ENCODE measurements around the gene EYA2. TPM values are rescaled to one million over a fixed set of nuclear protein-coding genes. Genes with fewer than 3 reads are reported as not detected.

The EYA2 gene
- total and polyA plus RNA-seq, 2 donors (not counting 3 experiments of a cell fraction or from before 2014, with no cell fraction given), result not detected

DNA sequence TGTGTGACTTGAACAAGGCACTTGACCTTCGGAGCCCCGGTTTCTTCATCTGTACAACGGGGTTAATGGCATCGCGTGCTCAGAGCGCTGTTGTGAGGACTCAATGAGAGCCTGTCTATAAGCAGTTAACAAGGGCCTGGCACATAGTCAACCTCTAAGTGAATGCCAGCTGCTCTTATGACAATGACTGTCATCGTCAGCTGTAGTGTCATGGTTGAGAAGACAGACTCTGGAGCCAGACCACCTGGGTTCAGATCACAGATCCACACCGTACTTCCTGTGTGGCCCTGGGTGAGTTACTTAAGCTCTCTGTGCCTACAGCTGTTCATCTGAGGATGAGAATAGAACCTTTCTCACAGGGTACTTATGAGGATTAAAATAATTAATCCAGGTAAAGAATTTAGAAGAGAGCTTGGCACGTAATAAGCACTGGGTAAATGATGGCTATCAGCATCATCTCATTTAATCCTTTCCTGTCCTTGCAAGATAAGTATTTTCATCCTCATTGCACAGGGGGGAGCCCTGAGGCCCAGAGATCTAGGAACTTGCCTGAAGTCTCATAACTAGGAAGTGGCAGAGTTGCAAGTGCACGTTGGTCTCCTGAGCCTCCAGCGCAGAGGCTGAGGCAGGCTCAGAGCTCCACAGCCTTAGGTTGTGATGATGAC lies 105.3 kb downstream of the EYA2 start:
- no peak overlapping the region for H3K27ac ChIP-seq (ENCODE audit: insufficient read depth, low read depth, low read length)
- no peak overlapping the region for H3K4me3 ChIP-seq (replicated peaks in 1 of 3; ENCODE audit: insufficient read depth in 1 of 3, low read depth in 1 of 3, low read length in 3 of 3)
- ChIA-PET CTCF (no interaction called here), POLR2A (no interaction called here)
- TF ChIP-seq JUN (IDR thresholded peaks at IDR 0.05; ENCODE audit: borderline replicate concordance, insufficient read depth, insufficient read length, low read depth), result no peak
- no peak for TF ChIP-seq POLR2A (IDR thresholded peaks at IDR 0.05; ENCODE audit: low read depth, low read length)
- TF ChIP-seq MYC (IDR thresholded peaks at IDR 0.05; ENCODE audit: low read depth, low read length), result no peak
- no peak for TF ChIP-seq EZH2 (IDR thresholded peaks at IDR 0.05; ENCODE audit: borderline replicate concordance, low read depth, low read length, severe bottlenecking)
- TF ChIP-seq, protein P1, sequence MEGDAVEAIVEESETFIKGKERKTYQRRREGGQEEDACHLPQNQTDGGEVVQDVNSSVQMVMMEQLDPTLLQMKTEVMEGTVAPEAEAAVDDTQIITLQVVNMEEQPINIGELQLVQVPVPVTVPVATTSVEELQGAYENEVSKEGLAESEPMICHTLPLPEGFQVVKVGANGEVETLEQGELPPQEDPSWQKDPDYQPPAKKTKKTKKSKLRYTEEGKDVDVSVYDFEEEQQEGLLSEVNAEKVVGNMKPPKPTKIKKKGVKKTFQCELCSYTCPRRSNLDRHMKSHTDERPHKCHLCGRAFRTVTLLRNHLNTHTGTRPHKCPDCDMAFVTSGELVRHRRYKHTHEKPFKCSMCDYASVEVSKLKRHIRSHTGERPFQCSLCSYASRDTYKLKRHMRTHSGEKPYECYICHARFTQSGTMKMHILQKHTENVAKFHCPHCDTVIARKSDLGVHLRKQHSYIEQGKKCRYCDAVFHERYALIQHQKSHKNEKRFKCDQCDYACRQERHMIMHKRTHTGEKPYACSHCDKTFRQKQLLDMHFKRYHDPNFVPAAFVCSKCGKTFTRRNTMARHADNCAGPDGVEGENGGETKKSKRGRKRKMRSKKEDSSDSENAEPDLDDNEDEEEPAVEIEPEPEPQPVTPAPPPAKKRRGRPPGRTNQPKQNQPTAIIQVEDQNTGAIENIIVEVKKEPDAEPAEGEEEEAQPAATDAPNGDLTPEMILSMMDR (IDR thresholded peaks at IDR 0.05; ENCODE audit: extremely low read depth in 1 of 2, insufficient read depth in 1 of 2, low read depth in 1 of 2, low read length in 2 of 2), result no peak
- TF ChIP-seq POLR2AphosphoS5 (IDR thresholded peaks at IDR 0.05; ENCODE audit: insufficient read depth, low read depth, low read length), result no peak
- no peak for TF ChIP-seq GATA2 (IDR thresholded peaks at IDR 0.05; ENCODE audit: insufficient read depth, insufficient read length, low read depth, low read length)
- TF ChIP-seq FOS (IDR thresholded peaks at IDR 0.05; ENCODE audit: borderline replicate concordance, insufficient read depth, low read length), result no peak
- dilution Hi-C loops (cut with MboI; ENCODE audit: extremely low pct_ligation_motif_present, low sequenced_read_pairs), result no loop called here
- H3K27me3 ChIP-seq (ENCODE audit: control insufficient read depth in 2 of 2, insufficient read depth in 2 of 2, low read length in 2 of 2), result no peaks in the 10 kb centered on the region
- no peak overlapping the region for H3K9ac ChIP-seq (replicated peaks; ENCODE audit: extremely low read depth, insufficient read depth, low read length)
- no peak overlapping the region for H3K4me2 ChIP-seq (ENCODE audit: insufficient read depth, low read length)
- H4K20me1 ChIP-seq (replicated peaks; ENCODE audit: control insufficient read depth, extremely low read depth, insufficient read depth, low read length), result no peaks in the 10 kb centered on the region
- no peak overlapping the region for H2AFZ ChIP-seq (ENCODE audit: low read depth, low read length)
- H3K9me3 ChIP-seq (replicated peaks; ENCODE audit: control insufficient read depth, insufficient read depth, low read length), result no peaks in the 10 kb centered on the region
- no peaks in the 10 kb centered on the region for H3K4me1 ChIP-seq (ENCODE audit: control insufficient read depth, extremely low read depth, insufficient read depth, low read length)
- intact Hi-C loops (cut with micrococcal nuclease), result no loop called here
- FAIRE-seq, result no peak
- no TSS peak for BruUV-seq (replicated peaks)
- no peaks in the 10 kb centered on the region for H3K9me1 ChIP-seq (replicated peaks; ENCODE audit: control insufficient read depth, extremely low read depth, insufficient read depth, low read length)
- no peak for DNase-seq (ENCODE audit: low read depth, low spot score)
- no peaks in the 10 kb centered on the region for H3K79me2 ChIP-seq (ENCODE audit: control insufficient read depth, insufficient read depth, low read length)
- H3K36me3 ChIP-seq (ENCODE audit: control insufficient read depth in 2 of 2, extremely low read depth in 1 of 2, insufficient read depth in 2 of 2, low read length in 2 of 2), result no peaks in the 10 kb centered on the region

All from endothelial cell of umbilical vein (primary cell).